NCI-H2081 (cell line): ENCODE results near the gene RNF167.

ENCODE experiments used
- DNase-seq, 2 experiments: peaks; one replicate each; lab custom pipeline; 2025; lab: John Stamatoyannopoulos, UW

Gene RNF167

DNA sequence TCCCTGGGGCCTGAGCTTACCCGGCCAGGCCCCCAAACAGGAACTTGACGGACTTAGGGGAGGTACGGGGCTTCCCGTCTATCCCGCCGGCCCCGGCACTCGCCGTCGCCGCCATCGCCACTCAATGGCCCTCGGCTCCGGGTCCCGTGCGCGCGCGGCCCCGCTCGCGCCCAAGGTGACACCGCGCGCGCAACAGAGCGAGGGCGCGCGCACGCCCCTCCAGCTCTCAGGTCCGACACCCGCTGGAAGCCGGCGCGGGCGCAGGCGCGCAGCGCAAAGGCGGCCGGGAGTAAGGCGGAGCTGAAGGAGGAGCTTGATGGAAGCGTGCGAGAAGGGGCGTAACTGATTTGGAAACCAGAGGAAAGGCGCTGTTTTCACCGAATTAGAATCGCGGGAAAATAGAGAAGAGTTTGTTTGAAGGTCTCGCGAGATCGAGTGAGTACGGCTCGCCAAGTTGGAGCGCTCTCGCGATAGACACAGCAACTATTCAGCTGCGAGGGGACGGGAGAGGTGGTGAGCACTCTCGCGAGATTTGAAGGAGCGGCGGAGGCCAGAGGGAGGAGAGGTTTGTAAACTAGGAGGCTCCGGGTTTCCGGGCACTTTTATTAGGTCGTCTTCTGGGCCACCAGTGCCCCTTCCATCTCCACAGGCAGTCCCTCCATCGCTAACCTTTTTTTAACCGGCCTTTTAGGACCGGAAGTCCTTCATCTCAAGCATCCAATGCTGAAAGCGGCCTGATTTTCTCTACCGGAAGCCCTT lies at the start of gene RNF167, which contains the start of gene SLC25A11:
Gene RNF167 (plus strand): TSS at position 473 of the 759 bp plus-strand sequence. CDS start 642 bp downstream, outside the sequence.
Gene SLC25A11 (minus strand): TSS at position 251 of the 759 bp plus-strand sequence. CDS start 136 bp downstream, at position 115.
- DNase-seq = peak; percentile 93 to 96

DNA sequence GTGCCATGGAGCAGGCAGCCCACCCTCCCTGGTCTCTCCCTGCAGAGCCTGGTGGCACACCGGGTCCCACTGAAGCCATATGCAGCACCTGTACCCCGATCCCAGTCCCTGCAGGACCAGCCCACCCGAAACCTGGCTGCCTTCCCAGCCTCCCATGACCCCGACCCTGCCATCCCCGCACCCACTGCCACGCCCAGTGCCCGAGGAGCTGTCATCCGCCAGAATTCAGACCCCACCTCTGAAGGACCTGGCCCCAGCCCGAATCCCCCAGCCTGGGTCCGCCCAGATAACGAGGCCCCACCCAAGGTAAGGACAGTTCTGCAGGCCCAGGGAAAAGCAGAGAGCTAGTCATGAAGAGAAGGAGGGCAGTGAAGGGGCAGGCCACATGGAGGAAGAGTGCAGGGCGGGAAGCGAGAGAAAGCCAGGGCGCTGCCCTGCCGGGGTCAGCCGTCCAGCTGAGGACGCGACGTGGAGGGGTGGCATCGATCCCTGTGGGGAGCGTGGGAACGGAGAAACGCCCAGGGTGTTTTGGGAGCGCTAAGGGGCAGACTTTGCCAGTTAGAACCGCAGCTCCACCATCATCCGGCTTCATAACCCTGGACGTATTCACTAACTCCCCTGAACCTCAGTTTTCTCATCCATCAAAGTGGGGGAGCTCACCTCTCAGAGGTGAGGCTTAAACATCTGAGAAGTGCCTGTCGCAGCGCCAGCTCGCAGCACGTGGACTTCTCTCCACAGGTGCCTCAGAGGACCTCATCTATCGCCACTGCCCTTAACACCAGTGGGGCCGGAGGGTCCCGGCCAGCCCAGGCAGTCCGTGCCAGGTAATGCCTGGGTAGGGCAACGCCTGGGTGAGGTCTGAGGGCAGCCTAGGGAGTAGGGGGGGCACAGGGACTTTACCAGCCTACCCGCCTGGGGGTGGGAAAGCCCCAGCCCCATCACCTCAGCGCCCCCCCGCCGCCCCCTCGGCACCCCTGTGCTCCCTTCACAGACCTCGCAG lies 48.4 kb upstream of the RNF167 start:
- DNase-seq = no peak

DNA sequence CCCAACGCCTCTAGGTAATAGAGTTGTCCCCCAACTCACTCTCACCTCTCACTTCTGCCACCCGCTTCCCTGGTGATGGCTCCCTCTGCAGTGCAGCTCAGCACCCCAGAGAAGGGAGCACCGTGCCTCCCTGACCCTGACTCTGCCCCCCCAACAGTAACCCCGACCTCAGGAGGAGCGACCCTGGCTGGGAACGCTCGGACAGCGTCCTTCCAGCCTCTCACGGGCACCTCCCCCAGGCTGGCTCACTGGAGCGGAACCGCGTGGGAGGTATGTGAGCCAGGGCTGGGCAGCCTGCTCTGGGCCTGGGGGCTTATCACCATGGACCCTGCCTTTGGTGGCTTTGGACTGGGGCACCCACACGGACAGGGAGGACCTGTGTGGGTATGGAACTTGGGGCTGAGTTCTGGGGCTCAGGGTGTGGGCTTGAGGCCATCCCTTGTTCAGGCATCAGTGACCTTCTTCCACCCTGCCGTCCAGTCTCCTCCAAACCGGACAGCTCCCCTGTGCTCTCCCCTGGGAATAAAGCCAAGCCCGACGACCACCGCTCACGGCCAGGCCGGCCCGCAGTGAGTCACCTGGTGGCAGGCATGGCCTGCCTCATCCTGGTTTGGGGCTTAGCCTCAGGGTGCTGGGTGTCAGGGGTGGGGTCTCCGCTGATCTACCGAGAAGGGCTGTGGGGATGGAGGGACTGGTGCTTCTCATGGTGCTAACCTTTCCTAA lies 47.4 kb upstream of the RNF167 start:
- DNase-seq = no peak

DNA sequence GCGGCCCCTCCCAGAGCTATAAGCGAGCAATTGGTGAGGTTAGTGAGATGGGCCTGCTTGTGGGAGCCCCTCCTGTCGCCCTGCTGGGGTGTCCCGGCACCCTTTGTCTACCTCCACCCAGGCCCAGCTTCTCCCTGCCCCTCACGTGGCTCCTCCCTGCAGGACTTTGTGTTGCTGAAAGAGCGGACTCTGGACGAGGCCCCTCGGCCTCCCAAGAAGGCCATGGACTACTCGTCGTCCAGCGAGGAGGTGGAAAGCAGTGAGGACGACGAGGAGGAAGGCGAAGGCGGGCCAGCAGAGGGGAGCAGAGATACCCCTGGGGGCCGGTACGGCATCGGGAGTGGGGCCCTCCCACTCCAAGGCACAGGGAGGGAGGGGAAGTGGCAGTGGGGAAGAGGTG lies 46.8 kb upstream of the RNF167 start:
- DNase-seq = no peak

DNA sequence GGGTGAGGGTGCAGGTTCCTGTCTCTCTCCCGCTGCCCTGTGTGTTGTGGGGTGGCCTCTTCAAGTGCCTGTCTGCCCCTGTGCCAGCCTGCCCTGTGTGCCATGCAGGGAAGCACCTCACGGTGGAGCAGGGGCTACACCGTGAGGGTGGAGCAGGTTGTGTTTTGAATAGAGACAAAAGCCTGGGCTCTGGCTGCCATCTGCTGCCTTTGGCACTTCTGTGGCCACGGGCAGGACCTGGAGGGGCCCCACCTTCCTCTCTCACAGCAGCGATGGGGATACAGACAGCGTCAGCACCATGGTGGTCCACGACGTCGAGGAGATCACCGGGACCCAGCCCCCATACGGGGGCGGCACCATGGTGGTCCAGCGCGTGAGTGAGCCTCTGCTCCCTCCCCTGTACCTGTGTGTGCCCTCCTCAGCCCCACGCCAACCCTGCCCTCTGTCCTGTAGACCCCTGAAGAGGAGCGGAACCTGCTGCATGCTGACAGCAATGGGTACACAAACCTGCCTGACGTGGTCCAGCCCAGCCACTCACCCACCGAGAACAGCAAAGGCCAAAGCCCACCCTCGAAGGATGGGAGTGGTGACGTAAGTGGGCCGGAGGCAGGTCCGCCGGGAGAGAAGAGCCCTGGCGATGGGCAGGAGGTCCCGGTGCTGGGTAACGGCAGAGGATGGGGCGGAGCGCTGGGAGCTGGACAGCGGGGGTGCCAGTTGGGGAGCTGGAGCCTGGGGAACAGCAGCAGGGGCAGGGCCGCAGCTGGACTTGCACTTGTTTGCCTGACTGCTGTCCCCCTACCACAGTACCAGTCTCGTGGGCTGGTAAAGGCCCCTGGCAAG lies 46.1 kb upstream of the RNF167 start:
- DNase-seq = no peak

DNA sequence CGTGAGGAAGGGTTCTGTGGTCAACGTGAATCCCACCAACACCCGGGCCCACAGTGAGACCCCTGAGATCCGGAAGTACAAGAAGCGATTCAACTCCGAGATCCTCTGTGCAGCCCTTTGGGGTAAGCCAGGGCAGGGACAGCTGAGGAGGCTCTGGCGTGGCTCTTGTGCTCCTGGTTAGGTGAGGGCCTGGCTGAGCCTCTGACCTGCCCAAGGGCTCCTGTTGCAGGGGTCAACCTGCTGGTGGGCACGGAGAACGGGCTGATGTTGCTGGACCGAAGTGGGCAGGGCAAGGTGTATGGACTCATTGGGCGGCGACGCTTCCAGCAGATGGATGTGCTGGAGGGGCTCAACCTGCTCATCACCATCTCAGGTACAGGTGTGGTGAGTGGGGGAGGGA lies 44.9 kb upstream of the RNF167 start:
- no peak for DNase-seq

DNA sequence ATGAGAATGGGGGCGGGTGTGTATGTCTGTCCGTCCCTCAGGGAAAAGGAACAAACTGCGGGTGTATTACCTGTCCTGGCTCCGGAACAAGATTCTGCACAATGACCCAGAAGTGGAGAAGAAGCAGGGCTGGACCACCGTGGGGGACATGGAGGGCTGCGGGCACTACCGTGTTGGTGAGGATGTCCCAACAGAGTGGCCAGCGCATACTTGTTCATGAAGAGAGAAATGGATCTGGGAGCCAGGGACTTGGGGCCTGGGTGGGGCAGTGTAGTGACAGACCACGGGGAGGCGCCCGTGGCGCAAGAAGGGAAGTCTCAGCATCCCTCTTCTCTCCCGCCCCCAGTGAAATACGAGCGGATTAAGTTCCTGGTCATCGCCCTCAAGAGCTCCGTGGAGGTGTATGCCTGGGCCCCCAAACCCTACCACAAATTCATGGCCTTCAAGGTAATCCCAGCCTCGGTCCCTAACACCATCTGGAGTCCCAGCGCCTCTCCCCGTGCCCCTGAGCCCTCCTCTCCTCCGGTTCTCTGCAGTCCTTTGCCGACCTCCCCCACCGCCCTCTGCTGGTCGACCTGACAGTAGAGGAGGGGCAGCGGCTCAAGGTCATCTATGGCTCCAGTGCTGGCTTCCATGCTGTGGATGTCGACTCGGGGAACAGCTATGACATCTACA lies 44.3 kb upstream of the RNF167 start:
- DNase-seq = no peak

DNA sequence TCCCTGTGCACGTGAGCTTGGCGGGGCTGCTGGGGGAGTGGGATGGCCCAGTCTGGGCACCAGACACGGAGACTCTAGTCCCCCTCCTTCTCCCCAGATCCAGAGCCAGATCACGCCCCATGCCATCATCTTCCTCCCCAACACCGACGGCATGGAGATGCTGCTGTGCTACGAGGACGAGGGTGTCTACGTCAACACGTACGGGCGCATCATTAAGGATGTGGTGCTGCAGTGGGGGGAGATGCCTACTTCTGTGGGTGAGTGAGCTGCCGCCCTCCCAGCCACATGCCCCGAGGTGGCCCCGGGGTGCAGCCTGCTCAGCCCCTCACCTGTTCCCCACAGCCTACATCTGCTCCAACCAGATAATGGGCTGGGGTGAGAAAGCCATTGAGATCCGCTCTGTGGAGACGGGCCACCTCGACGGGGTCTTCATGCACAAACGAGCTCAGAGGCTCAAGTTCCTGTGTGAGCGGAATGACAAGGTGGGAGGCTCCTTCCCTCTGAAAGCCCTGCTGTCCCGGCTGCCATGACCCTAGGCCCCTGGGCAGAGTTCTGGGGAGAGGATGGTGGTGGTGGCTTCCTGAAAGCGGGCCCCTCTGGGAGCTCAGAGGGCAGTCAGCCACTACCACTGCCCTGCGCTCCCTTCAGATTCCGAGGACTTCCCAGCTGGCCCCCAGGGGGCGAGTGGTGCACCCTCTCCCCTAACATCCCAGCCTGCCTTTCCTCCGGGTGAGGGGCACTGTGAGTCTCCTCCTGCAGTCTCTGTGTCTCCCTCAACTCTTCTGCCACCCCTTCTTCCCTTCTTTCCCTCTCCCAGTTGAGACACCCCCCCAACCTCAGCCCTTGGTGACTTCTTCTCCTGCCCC lies 43.5 kb upstream of the RNF167 start:
- DNase-seq = no peak

DNA sequence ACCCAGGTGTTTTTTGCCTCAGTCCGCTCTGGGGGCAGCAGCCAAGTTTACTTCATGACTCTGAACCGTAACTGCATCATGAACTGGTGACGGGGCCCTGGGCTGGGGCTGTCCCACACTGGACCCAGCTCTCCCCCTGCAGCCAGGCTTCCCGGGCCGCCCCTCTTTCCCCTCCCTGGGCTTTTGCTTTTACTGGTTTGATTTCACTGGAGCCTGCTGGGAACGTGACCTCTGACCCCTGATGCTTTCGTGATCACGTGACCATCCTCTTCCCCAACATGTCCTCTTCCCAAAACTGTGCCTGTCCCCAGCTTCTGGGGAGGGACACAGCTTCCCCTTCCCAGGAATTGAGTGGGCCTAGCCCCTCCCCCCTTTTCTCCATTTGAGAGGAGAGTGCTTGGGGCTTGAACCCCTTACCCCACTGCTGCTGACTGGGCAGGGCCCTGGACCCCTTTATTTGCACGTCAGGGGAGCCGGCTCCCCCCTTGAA lies 42.8 kb upstream of the RNF167 start:
- no peak for DNase-seq

DNA sequence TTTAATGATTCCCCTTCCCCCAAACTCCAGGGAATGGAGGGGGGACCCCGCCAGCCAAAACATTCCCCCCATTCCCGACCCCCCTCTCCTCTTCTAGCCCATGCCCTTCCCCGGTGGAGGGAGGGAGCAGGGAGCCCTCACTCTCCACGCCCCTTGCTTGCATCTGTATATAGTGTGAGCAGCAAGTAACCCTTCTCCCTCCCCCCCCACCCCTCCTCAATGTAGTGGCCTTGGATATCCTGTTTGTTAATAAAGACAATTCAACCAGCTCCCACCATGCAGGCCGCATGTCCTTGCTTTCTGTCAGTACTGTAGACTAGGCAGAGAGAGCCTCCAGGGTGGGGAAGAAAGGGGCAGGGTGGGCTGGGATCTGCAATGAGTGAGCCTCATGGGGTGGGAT lies 42.3 kb upstream of the RNF167 start:
- DNase-seq = no peak

DNA sequence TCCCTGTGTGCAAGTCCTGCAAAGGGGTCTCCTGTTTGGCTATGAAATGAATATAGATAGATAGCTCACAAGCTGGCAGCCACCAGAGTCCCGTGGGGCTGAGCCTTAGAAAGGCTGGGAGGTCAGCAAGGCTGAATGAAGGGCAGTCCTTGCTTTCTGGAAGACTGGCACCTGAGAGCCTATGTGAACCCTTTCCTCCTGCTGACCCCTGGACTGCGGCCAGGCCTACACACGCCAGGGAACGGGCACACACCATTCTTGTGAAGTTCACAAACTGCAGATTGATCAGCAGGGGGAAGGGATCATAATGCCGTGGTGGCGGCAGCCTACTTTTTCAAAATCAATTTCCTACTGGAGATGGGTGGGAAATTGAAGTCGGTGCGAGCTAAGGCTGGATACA lies 41.7 kb upstream of the RNF167 start:
- DNase-seq = no peak

DNA sequence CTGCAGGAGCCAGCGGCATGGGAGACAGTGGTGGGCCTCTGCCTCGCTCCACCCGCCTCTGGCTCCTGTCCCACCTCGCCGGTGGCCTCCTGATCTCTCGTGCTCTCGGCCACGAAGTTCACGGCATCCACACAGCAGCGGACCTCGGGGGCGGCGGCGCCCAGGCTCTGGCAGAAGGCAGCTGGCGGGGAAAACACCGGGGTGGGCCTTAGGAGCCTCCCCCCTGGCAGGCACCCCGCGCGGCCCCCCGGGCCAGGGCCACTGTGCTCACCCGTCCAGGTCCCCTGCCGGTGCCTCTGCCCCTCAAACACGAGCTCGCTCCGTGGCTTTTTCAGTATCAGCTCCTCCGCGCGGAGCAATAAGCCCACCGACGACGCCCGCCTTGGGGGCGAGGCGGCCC lies 41.1 kb upstream of the RNF167 start:
- no peak for DNase-seq

DNA sequence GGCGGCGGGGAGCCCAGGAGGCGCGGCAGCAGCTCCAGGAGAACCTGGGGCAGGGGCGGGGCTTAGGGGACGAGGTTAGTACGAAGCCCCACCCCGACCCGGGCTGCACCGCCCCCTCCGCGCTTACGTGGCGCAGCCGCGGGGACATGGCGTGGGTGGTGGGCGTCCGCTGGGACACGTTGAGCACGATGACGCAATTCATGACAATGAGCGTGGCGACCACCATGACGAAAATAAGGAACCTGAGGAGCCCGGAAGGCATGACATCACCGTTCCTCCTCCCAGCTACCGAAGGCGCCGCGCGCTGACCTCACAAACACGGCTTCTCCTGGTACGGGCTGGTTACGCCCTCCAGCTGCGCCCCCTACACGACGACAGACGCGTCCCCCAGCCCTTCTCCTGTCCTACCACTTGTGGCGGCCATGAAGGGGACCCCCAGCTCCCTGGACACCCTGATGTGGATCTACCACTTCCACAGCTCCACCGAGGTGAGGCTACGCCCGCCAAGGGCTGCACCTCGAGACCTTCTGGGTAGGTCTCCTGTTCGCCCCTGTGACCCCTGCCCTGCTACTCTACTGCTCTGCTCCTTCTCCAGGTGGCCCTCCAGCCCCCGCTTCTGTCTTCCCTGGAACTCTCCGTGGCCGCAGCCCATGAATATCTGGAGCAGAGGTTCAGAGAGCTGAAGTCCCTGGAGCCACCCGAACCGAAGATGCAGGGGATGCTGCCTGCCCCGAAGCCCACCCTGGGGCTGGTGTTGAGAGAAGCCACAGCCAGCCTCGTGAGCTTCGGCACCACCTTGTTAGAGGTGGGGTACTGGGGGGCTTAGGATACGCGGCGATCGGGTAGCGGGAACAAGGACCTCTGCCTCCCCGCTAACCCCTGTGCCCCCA lies 40.5 kb upstream of the RNF167 start, which contains the start of gene C17orf107:
Gene C17orf107 (plus strand): TSS at position 196 of the 890 bp plus-strand sequence. CDS start 227 bp downstream, at position 423.
- DNase-seq = peak; percentile 38 to 41

DNA sequence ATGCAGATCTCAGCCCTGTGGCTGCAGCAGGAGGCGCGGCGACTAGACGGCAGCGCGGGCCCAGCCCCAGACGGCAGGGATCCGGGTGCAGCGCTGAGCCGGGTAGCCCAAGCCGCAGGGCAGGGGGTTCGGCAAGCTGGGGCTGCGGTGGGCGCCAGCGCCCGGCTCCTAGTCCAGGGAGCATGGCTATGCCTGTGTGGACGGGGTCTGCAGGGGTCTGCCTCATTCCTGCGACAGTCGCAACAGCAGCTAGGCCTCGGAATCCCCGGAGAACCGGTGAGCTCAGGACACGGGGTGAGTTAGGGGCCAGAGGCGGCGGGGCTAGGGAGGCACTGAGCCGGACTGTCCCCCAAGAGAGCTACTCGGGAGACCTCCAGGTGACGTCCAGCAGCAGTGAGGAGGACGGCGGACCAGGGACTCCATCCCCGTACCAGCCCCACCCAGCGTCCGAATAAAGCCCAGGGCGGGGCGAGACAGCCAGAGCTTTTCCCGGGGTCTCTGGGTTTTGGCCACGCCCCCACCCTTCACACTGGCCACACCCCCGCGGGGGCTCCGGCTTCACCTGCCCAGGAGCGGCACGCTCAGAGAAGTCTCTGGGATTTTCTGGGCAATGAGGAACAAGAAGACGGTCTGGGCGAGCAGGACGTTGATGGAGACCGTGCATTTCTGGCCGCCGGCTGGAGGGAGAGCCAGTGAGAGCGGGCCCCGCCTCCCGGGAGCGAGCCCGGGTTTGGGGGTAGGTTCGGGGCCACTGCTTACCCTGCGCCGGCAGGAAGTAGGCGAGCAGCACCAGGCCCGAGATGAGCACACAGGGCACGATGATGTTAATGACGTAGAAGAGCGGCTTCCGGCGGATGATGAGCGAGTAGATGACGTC lies 39.6 kb upstream of the RNF167 start:
- DNase-seq = no peak

DNA sequence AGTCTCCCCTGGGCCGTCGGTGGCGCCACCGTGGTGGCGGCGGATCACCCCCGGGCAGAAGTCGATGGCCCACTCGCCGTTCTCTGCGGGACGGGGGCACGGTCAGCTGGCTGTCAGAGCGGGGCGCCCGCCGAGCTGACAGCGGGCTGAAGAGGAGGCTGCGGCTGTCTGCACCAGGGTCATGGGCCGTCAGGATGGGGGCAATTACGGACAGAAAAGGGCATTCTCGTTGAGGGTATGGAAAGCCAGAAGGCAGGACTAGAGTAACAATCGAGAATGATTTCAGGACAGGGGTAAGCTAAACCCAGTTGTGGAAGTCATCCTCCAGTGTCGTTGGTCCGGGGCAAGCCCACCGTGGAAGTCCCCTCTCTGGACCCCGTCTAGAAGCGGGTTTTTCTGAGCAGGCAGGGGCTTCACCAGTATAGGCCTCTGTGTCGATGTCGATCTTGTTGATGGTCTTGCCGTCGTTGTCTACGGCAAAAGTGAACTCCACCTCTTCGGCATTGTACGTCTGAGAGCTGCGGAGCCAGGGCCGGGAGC lies 38.9 kb upstream of the RNF167 start:
- DNase-seq = no peak

DNA sequence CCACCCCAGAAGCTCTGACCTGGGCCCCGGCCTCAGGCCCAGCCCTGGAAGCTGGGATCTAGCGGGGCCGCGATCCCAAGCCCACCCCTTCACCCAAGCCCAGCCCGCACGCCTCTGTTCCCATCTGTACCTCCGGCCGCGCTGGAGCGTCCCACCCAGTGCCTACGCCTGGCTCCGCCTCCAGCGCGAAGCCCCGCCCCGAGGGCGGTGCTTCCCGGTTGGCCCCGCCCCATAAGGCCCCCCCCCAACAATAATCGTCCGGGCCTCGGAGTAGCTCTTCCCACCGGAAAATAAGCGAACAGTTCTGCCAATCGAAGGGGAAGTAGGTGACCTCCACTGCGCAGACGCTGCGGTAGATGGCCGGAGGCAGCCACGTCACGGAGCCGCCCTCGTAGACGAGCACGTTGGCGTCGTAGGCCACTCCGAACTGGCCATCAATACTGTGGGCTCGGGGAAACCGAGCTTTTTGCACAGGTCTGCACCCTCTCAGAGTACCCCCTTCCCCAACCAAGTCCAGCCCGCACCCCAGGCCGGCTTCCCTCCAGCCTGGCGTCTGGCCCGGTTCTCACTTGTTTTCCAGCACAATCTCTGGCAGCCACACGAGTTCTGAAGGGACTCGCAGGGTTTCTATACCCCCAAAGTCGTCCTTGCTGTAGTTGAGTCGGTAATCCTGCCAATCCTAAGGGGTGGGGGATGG lies 38.3 kb upstream of the RNF167 start:
- no peak for DNase-seq
